HG02571 (cell line): ENCODE results near the gene NCLN.
A peak's percentile ranks its signal among the peaks of the same experiment; 100 is the strongest.

Experiments
- ATAC-seq: cut with Tn5 transposase; IDR thresholded peaks from one replicate; pipeline ENCODE4 v1.9.1; 2021; ENCODE audit warnings: mild to moderate bottlenecking, moderate library complexity; ENCODE audit not compliant: unreplicated experiment

Gene NCLN, protein sequence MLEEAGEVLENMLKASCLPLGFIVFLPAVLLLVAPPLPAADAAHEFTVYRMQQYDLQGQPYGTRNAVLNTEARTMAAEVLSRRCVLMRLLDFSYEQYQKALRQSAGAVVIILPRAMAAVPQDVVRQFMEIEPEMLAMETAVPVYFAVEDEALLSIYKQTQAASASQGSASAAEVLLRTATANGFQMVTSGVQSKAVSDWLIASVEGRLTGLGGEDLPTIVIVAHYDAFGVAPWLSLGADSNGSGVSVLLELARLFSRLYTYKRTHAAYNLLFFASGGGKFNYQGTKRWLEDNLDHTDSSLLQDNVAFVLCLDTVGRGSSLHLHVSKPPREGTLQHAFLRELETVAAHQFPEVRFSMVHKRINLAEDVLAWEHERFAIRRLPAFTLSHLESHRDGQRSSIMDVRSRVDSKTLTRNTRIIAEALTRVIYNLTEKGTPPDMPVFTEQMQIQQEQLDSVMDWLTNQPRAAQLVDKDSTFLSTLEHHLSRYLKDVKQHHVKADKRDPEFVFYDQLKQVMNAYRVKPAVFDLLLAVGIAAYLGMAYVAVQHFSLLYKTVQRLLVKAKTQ

DNA sequence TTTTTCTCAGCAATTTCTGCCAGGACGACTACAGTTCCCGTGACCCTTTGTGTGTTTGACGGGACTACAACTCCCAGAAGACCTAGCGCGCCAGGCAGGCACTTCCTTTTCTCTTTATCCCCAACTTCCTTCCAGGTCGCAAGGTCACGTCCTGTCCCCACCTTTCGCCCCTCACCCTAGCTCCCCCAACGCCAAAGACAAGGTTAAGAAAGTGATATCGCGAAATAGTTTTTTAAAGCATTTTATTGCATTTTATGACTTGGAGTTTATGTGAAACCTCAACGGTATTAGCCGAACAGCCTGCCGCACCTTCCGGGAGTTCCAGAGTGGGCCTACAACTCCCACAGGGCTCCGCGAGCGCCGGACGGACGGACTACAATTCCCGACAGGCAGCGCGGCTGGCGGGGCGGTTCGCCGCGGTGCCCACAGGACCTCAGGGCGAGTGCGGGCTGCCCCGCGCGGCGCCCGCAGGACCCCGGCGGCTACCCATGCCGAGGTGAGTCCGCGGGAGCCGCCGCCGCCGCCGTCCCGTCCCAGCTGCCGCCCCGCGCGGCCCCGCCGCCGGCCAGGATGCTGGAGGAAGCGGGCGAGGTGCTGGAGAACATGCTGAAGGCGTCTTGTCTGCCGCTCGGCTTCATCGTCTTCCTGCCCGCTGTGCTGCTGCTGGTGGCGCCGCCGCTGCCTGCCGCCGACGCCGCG, at the start of gene NCLN:
TSS of gene NCLN (plus strand) at position 470 of the 699 bp plus-strand sequence. CDS start at position 571, 101 bp downstream.
- peak; percentile 60 for ATAC-seq

DNA sequence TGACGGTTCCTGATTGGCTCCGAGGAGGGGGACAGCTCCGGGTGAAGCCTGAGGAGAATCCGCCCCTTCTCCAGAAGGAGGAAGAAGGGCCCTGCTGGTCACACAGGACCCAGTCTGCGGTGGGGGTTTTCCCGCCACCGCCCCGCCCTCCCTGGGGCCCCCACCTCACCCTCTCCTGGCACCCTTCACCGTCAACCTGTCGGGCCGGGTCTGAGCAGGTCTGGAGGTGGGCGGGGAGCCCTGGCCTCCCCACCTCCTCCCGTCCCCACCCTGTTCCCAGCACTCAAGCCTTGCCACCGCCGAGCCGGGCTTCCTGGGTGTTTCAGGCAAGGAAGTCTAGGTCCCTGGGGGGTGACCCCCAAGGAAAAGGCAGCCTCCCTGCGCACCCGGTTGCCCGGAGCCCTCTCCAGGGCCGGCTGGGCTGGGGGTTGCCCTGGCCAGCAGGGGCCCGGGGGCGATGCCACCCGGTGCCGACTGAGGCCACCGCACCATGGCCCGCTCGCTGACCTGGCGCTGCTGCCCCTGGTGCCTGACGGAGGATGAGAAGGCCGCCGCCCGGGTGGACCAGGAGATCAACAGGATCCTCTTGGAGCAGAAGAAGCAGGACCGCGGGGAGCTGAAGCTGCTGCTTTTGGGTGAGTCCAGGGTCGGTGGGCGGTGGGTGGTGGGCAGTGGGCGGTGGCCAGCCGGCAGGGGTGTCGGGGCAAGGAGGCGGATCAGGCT, 49.6 kb upstream of the NCLN start, which contains the start of gene GNA15:
TSS of gene GNA15 (plus strand) at position 73 of the 723 bp plus-strand sequence. CDS start at position 491, 418 bp downstream.
- ATAC-seq: no peak

DNA sequence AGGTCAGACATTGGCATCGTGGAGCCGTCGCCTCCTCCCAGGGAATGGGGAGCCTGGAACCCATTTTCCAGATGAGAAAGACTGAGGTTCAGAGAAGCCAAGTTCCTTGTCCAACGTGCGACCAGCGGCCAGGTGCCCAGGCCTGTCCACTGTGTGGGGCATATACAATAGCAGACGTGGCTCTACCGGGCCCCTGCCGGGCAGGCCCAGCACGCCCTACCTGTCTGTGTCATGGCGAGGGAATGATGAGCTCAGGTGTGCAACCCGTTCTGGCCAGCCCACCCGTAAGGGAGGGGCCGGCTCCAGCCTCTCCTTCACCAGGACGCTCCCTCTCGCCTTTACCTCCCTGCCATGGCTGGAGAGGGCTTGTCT, 49.1 kb upstream of the NCLN start:
- no peak for ATAC-seq

DNA sequence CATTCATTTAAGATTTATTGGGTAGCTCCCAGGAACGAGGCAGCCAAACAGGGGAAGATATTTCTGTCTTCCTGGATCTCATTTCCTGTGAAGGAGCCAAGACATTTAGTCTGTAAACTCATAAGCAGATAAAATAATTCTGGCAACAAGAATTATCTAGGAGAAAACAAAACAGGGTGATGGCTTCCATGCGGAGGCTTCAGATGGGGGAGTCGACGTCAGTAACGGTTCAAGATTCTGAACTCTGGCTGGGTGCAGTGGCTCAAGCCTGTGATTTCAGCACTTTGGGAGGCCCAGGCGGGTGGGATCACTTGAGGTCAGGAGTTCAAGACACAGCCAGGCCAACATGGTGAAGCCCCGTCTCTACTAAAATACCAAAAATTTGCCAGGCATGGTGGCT, 48.6 kb upstream of the NCLN start:
- ATAC-seq: no peak

DNA sequence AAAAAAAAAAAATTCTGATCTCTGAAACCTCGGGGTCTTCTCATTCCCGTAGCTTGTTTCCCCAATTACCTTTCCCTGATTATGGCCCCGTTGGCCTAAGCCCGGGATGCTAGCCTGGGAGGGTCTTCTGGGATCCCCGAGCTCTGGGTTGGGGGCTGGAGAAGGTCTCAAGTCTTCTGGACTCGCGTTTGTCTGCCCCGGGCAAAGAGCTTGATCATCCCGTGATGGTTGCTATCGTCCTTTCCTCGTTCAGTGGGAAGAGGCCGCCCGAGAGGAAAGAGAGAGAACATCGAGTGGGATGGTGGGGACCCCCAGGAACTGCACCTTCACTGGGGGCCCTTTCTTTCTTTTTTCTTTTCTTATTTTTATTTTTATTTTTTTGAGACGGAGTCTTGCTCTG, 47.5 kb upstream of the NCLN start:
- ATAC-seq: no peak

DNA sequence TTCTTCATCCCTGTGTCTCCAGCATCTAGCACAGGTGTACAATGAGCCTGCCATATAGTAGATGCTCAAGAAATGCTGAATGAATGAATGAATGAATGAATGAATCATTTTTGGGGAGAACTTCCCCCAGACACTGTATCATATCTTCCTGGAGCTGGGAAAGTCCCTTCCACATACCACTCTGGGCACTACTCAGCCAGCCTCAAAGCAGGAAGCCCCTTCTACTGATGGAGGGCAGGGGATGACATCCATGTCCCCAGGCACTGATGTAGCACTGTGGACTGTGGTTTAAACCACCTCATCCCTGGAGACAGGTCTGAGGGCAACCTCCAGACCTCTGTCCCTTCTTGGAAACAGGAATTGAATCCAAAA, 45.1 kb upstream of the NCLN start:
- ATAC-seq: no peak

DNA sequence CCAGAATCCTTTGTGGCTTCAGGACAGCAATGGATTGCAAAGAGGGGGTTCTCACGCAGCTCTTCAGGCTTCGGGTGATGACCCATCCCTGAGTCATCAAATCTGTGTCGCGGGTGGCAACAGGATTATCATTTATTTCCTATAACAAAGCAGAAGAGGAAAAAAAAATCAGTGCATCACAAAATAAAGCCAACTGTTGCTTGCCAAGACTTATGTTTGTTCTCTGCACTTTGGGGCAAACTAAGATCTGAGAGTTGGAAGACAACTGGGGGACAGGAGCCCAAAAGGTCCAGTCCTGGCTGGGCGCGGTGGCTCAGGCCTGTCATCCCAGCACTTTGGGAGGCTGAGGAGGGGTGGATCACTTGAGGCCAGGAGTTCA, 43.4 kb upstream of the NCLN start:
- no peak for ATAC-seq

DNA sequence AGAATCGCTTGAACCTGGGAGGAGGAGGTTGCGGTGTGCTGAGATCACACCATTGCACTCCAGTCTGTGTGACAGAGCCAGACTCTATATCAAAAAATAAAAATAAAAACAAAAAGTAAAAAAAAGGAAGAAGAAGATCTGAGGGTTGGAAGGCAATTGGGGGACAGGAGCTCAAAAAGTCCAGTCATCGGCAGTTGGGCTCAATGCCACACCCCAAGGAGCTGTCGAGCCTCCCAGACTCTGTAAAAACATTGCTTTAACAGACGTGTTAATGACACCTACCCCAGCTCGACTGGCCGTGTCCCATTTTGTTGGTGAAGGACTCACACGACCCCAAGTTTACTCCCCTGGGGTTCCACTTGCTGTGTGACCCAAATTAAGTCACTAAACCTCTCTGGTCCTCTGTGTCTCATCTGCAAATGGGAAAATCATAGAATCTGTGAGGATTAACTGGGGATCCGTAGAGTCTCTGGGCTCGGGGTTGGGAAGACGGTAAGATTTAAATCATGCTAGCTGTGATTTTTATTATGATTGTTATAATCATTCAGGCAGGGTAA, 42.9 kb upstream of the NCLN start:
- ATAC-seq: no peak

DNA sequence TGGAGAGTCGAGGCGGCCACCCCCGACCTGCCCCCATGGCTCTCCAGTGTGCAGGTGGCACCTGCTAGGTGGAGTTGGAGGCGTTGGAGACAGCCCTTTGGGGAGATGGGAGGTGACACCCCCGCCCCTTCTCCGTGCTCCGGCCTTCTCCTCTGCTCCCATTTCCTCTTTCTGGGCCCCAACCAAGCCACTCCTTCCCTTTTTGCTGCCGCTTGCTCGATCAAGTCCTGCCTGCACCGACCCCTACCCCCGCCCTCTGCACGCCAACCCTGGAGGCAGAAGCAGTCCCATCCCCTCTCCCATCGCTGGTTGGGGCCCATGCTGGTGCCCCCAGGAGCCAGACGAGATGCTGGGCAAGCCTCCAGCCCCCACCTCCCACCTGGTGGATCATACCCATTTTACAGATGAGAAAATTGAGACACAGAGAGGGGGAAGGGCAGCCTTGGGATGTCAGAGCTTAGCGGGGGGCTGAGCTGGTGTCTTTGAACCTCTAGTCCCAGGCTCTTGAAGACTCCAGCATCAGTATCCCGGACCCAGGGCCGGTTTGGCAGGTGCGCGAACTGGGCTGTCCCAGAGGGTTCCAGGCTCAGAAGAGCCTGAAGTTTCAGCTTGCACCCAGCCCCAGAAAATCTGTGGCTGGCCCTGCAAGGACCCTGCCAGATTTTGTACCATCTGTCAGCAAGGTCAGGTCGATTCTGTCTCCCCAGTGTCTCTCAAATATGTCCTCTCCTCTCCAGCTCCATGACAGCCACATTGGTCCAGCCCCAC, 39.6 kb upstream of the NCLN start:
- no peak for ATAC-seq

DNA sequence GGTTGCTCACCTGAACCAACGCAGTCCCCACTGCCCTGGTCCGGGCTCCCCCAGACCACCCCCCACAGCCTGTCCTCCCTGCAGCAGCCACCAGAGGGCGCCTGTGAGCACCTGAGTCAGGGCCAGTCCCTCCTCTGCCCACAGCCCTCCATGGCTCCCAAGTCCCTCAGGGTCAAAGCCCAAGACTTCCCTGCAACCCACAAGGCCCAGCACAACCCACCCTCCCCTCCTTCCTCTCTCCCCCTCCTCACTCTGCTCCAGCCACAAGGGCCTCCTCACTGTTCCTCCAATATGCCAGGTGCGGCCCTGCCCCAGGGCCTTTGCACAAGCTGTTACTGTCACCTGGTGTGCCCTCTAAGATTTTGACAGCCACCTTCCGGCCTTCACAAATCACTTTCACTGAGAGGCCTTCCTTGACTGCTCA, 39.0 kb upstream of the NCLN start:
- ATAC-seq: no peak

DNA sequence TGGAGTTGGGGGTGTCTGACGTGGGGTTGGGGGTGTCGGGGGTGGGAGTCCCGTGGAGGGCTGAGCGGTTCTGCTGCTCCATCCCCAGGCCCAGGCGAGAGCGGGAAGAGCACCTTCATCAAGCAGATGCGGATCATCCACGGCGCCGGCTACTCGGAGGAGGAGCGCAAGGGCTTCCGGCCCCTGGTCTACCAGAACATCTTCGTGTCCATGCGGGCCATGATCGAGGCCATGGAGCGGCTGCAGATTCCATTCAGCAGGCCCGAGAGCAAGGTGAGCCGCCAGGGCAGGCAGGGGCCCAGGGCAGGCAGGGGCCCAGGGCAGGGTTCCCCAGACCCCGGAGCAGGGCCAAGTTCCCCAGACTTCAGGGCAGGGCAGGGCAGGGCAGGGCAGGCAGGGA, 37.2 kb upstream of the NCLN start:
- ATAC-seq: no peak

DNA sequence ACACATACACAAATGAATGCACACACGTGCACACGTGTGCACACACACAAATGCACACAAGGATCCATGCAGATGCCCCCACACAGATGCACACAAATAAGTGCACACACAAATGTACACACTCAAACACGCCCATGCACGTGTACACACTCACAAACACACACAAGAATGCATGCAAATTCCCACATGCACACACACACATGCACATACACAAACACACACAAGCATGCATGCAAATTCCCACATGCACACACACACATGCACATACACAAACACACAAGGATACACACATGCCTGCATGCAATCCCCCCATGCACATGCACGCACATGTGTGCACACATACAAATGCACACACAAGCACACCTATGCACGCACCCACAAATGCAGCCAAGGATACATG, 36.6 kb upstream of the NCLN start:
- no peak for ATAC-seq

DNA sequence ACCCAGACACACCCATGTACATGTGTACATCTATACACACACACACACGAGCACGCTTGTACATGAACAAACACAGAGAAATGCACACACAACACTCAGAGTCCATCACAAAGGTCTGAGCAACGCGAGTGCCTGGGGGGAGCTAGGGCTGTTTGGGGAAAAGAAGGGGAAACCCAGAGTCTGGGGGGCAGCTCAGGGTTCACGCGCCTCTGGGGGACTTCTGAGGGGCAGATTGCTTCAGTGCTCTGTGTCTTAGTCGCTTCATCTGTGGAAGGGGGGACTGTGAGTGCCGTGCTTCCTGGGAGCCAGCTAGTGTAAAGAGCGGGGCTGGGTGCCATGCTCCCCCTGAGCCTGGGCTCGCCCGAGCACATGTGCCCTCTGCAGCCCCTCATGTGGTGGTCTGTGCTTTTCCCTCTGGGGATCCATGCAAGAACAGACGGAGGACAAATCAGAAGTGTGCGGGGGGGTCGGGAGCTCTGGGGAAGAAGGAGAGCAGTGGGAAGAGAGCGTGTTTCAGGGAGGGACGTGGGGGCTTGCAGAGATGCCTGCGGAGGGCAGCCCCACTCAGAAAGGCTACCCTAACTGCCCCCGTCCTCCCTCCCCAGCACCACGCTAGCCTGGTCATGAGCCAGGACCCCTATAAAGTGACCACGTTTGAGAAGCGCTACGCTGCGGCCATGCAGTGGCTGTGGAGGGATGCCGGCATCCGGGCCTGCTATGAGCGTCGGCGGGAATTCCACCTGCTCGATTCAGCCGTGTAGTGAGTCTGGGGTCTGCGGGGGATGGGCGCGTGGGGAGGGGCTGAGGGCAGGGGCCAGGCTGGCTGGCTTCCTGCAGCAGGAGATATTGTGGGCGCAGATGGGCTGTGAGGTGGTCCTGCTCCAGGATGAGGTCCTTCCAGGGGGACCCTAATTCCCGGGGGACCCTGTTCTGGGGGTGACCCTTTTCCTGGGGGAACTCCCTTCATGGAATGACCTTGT, 35.9 kb upstream of the NCLN start:
- ATAC-seq: no peak

DNA sequence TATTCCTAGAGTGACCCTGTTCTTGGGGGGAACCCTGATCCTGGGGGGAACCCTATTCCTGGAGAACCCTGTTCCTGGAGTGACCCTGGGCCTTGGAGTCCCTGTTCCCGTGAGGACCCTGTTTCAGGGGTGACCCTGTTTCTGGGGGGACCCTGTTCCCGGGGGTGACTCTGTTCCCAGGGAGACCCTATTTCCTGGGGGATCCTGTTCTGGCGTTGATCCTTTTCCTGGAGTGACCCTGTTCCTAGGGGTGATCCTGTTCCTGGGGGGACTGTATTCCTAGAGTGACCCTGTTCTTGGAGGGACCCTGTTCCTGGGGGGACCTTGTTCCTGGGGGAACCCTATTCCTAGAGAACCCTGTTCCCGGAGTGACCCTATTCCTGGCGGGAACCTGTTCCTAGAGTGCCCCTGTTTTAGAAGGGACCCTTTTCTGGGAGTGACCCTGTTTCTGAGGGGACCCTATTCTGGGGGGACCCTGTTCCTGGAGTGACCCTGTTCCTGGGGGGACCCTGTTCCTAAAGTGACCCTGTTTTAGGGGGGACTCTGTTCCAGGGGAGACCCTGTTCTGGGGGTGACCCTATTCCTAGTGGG, 34.9 kb upstream of the NCLN start:
- ATAC-seq: no peak

DNA sequence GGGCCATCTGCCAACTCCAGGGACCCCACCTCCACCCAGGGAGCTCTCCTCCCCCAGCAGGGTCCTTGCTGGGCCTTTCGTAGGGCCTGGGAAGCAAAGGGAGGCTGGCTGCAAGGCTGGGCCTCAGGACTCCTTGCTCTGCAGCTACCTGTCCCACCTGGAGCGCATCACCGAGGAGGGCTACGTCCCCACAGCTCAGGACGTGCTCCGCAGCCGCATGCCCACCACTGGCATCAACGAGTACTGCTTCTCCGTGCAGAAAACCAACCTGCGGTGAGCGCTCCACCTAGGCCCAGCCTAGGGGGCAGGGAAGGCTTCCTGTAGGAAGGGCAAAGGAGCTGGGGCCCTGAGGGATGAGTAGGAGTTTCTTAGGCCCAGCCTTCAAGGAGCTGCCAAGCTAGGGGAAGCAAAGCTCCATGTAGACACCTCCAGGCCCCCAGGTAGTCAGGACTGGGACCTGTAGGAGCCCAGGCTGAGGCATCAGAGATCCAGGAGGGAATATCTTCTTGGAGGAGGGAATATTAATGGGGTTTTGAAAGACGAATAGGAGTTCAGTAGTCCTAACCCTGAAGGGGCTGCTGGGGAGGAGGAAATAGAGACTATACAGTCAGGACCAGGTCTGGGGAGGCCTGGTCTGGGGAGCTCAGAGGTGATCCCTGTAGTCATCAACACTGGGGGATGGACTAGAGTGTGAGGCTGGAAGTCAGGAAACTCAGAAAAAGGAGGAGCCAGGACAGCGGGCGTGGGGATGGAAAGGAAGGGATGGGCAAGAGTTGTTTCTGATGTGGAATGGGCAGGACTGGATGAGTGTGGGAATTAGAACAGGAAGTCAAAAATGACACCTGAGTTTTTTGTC, 33.9 kb upstream of the NCLN start:
- no peak for ATAC-seq

DNA sequence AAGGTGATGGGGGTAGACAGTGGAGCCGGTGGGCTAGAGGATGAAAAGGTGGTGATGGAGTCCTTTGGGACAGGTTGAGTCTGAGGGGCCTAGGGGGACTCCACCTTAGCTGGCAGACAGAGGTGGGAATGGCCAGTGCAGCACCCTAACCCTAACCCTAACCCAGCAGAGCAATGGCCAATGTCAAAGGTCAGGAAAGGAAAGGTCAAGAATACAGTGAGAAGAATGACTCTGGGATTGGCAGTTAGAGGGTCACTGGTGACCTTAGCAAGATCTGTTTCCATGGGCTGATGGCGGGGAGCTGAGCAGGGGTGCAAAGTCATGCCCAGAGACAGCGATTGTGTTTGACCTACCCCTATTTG, 33.3 kb upstream of the NCLN start:
- ATAC-seq: no peak

DNA sequence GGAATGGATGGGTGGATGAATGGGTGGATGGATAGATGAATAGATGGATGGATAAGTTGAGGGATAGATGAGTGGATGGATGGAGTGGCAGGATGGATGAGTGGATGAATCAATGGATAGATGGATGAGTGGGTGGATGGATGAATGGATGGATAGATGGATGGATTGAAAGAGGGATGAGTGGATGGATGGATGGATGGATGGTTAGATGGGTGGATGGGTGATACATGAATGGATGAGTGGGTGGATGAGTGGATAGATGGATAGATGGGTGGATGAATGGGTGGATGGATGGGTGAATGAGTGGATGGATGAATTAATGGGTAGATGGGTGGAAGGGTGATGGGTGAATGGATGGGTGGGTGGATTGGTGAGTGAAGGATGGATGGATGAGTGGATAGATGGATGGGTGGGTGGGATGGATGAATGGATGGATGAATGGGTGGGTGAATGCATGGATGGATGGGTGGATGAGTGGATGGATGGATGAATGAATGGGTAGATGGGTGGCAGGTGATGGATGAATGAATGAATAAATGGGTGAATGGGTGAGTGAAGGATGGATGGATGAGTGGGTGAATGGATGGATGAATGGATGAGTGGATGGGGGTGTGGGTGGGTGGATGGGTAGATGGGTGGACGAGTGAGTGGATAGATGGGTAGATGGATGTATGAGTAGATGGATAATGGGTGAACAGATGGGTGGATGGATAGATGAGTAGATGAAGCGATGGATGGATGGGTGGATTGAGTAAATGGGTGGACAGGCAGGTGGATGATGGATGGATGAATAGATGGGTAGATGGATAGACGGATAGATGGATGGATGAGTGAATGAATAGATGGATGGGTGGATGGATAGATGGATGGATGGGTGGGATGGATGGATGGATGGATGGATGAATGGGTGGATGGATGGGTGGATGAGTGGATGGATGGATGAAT, 32.2 kb upstream of the NCLN start:
- no peak for ATAC-seq
